Jurkat, Clone E6-1 (cell line): ENCODE results near the gene NF1.
"Not testable (repeated sequence)": the region's sequence is repeated elsewhere in the genome, so short reads cannot be mapped to it uniquely, and the experiment has no call there.

Experiments used
- DNase-seq: peaks from one replicate; pipeline ENCODE4 v3.0.0-alpha.2; 2011; ENCODE audit warnings: low read depth, low spot score
- H3K4me3 ChIP-seq: 2 replicates; pipeline ENCODE4 v1.5.1; 2011; ENCODE audit warnings: mild to moderate bottlenecking, low read length, control low read depth, moderate library complexity

NF1 gene

GRCh38 chr17:31167111-31167510 lies 72.3 kb downstream of the NF1 start:
- DNase-seq, result no peak
- H3K4me3 ChIP-seq, result no peak overlapping the region

- no peak overlapping the region for H3K4me3 ChIP-seq
- DNase-seq, result no peak
These were observed 76.9 kb downstream of the NF1 start for GRCh38 chr17:31171701-31172100.

GRCh38 chr17:31172388-31172787 lies 77.6 kb downstream of the NF1 start:
- no peak overlapping the region for H3K4me3 ChIP-seq
- no peak for DNase-seq

- H3K4me3 ChIP-seq, result no peak overlapping the region
These were observed 79.4 kb downstream of the NF1 start for GRCh38 chr17:31174215-31174614.

GRCh38 chr17:31175237-31175636 lies 80.5 kb downstream of the NF1 start:
- H3K4me3 ChIP-seq, result no peak overlapping the region
- DNase-seq, result no peak

More at GRCh38 chr17:31174215-31174614, 79.4 kb downstream of the NF1 start:
- no peak for DNase-seq

GRCh38 chr17:31176143-31176542 lies 81.4 kb downstream of the NF1 start:
- H3K4me3 ChIP-seq, DNase-seq: not testable (repeated sequence)

- not testable (repeated sequence) for DNase-seq, H3K4me3 ChIP-seq
These were observed 84.2 kb downstream of the NF1 start for GRCh38 chr17:31178951-31179350.

- no peak for DNase-seq
These were observed 100.5 kb downstream of the NF1 start for GRCh38 chr17:31195305-31195704.

GRCh38 chr17:31198026-31198425 lies 103.2 kb downstream of the NF1 start:
- no peak overlapping the region for H3K4me3 ChIP-seq
- no peak for DNase-seq

More at GRCh38 chr17:31195305-31195704, 100.5 kb downstream of the NF1 start:
- H3K4me3 ChIP-seq, result no peak overlapping the region

GRCh38 chr17:31198666-31199065 lies 103.9 kb downstream of the NF1 start:
- not testable (repeated sequence) for H3K4me3 ChIP-seq, DNase-seq

GRCh38 chr17:31200287-31200686 lies 105.5 kb downstream of the NF1 start:
- no peak for DNase-seq
- no peak overlapping the region for H3K4me3 ChIP-seq

GRCh38 chr17:31202968-31203367 lies 108.2 kb downstream of the NF1 start:
- H3K4me3 ChIP-seq, result no peak overlapping the region
- DNase-seq, result no peak

GRCh38 chr17:31211352-31212012 lies 116.7 kb downstream of the NF1 start:
- no peak for DNase-seq
- no peak overlapping the region for H3K4me3 ChIP-seq

- DNase-seq, result peak; percentile 44
- no peak overlapping the region for H3K4me3 ChIP-seq
These were observed 121.4 kb downstream of the NF1 start for GRCh38 chr17:31216031-31216751.

- DNase-seq, result no peak
- no peak overlapping the region for H3K4me3 ChIP-seq
These were observed 129.6 kb downstream of the NF1 start for GRCh38 chr17:31224366-31224765.

- no peak overlapping the region for H3K4me3 ChIP-seq
- no peak for DNase-seq
These were observed 131.1 kb downstream of the NF1 start for GRCh38 chr17:31225831-31226230.

GRCh38 chr17:31226373-31226772 lies 131.6 kb downstream of the NF1 start:
- DNase-seq, result no peak
- no peak overlapping the region for H3K4me3 ChIP-seq

GRCh38 chr17:31226950-31227349 lies 132.2 kb downstream of the NF1 start:
- no peak overlapping the region for H3K4me3 ChIP-seq
- DNase-seq, result no peak

GRCh38 chr17:31231852-31232251 lies 137.1 kb downstream of the NF1 start:
- DNase-seq, result no peak
- no peak overlapping the region for H3K4me3 ChIP-seq

- no peak for DNase-seq
- no peak overlapping the region for H3K4me3 ChIP-seq
These were observed 140.3 kb downstream of the NF1 start for GRCh38 chr17:31235110-31235509.

- H3K4me3 ChIP-seq, result no peak overlapping the region
- DNase-seq, result no peak
These were observed 141.4 kb downstream of the NF1 start for GRCh38 chr17:31236137-31236536.
